SK-N-SH (cell line): ENCODE results near the gene ESF1. TPM values are rescaled to one million over a fixed set of nuclear protein-coding genes. Genes with fewer than 3 reads are reported as not detected.

Experiments used
- CTCF ChIA-PET: fragments of 300-600, 350-600 bp; formaldehyde crosslinking; extraction: SDS; loops from one replicate; lab custom pipeline; 2021; lab: Yijun Ruan, JAX
- POLR2A ChIA-PET: fragments of 350-600 bp; sonication (Branson Sonifier 250); formaldehyde crosslinking; extraction: SDS; loops from one replicate; lab custom pipeline; 2020; ENCODE audit warnings: antibody characterized with exemption, inconsistent platforms; lab: Yijun Ruan, JAX
- DNase-seq: peaks from one replicate; pipeline ENCODE4 v3.0.0; 2012
- H2AFZ ChIP-seq: fragments of 200-600 bp; sonication (generic); 2 replicates; pipeline ENCODE4 v1.8.1; 2016; ENCODE audit warnings: antibody characterized with exemption, mild to moderate bottlenecking, low read depth
- H3F3A ChIP-seq: fragments of 200-600 bp; sonication (generic); replicated peaks from 2 replicates; pipeline ENCODE3; 2016; ENCODE audit warnings: antibody characterized with exemption, mild to moderate bottlenecking; ENCODE audit not compliant: insufficient read depth
- H3K27ac ChIP-seq, 2 experiments: fragments of 200-500 bp in 1 of 2; fragments of 200-600 bp in 1 of 2; sonication (Bioruptor generic) in 1 of 2; sonication (generic), shearing (Covaris generic) in 1 of 2; 2 replicates each; pipeline versions ENCODE4 v1.5.1 to v1.6.1; 2014 to 2016; ENCODE audit warnings: low read depth in 2 of 2, inconsistent platforms in 1 of 2, low read length in 1 of 2, mild to moderate bottlenecking in 1 of 2, mixed read lengths in 1 of 2
- H3K27me3 ChIP-seq: fragments of 200-600 bp; sonication (generic), shearing (Covaris generic); 2 replicates; pipeline ENCODE4 v1.6.1; 2016; ENCODE audit warnings: mixed run types; ENCODE audit not compliant: insufficient read depth
- H3K36me3 ChIP-seq, 2 experiments: fragments of 200-500 bp in 1 of 2; fragments of 200-600 bp in 1 of 2; sonication (Bioruptor generic) in 1 of 2; sonication (generic) in 1 of 2; replicated peaks in 1 of 2; 2 replicates each; pipeline versions ENCODE3 to v1.5.1; 2014 to 2016; ENCODE audit warnings: low read length in 1 of 2, mild to moderate bottlenecking in 1 of 2; ENCODE audit not compliant: insufficient read depth in 2 of 2, control insufficient read depth in 1 of 2
- H3K4me1 ChIP-seq, 2 experiments: fragments of 200-500 bp in 1 of 2; fragments of 200-600 bp in 1 of 2; sonication (Bioruptor generic) in 1 of 2; sonication (generic), shearing (Covaris generic) in 1 of 2; 2 replicates each; pipeline versions ENCODE4 v1.5.1 to v1.6.1; 2014 to 2016; ENCODE audit warnings: low read depth in 1 of 2, low read length in 1 of 2, mixed run types in 1 of 2; ENCODE audit not compliant: insufficient read depth in 2 of 2, control insufficient read depth in 1 of 2
- H3K4me2 ChIP-seq: fragments of 200-600 bp; sonication (generic), shearing (Covaris generic); 2 replicates; pipeline ENCODE4 v1.6.1; 2017; ENCODE audit warnings: mixed run types
- H3K4me3 ChIP-seq, 2 experiments: fragments of 200-500 bp in 1 of 2; fragments of 200-600 bp in 1 of 2; sonication (Bioruptor generic) in 1 of 2; sonication (generic), shearing (Covaris generic) in 1 of 2; 2 replicates each; pipeline versions ENCODE4 v1.5.1 to v1.8.1; 2014 to 2016; ENCODE audit warnings: low read depth in 2 of 2, inconsistent platforms in 1 of 2, low read length in 1 of 2, mild to moderate bottlenecking in 1 of 2, mixed read lengths in 1 of 2, moderate library complexity in 1 of 2
- H3K79me2 ChIP-seq: fragments of 200-600 bp; sonication (generic); 2 replicates; pipeline ENCODE4 v1.8.1; 2017; ENCODE audit warnings: mild to moderate bottlenecking; ENCODE audit not compliant: insufficient read depth
- H3K9ac ChIP-seq: fragments of 200-600 bp; sonication (generic); 2 replicates; pipeline ENCODE4 v1.6.1; 2017; ENCODE audit warnings: mixed run types
- H3K9me2 ChIP-seq: fragments of 200-600 bp; sonication (generic); 2 replicates; pipeline ENCODE4 v1.6.1; 2017; ENCODE audit warnings: mixed run types
- H3K9me3 ChIP-seq: fragments of 200-600 bp; sonication (generic); 2 replicates; pipeline ENCODE4 v1.6.1; 2017; ENCODE audit warnings: mixed run types, mild to moderate bottlenecking, moderate library complexity
- H4K20me1 ChIP-seq: fragments of 200-600 bp; sonication (generic); 2 replicates; pipeline ENCODE4 v1.6.1; 2017; ENCODE audit warnings: mild to moderate bottlenecking, mixed run types; ENCODE audit not compliant: insufficient read depth
- CHD2 ChIP-seq: fragments of 150-350 bp; IDR thresholded peaks from 2 replicates; pipeline ENCODE4 v1.6.1; 2018; ENCODE audit warnings: low read length; ENCODE audit not compliant: partially characterized antibody
- CTCF ChIP-seq: fragments of 200-600 bp; sonication (generic); IDR thresholded peaks from 2 replicates; pipeline ENCODE4 v1.6.1; 2017; ENCODE audit warnings: antibody characterized with exemption, mild to moderate bottlenecking, moderate library complexity
- ELF1 ChIP-seq: IDR thresholded peaks from 2 replicates; pipeline ENCODE4 v1.4.0; 2012
- EP300 ChIP-seq, 2 experiments: IDR thresholded peaks; 2 replicates each; pipeline versions ENCODE4 v1.4.0 to v1.6.1; 2012; ENCODE audit warnings: borderline replicate concordance in 1 of 2, low read depth in 1 of 2, low read length in 1 of 2
- FOSL2 ChIP-seq: IDR thresholded peaks from 2 replicates; pipeline ENCODE4 v1.4.0; 2012; ENCODE audit warnings: low read depth, mild to moderate bottlenecking, moderate library complexity, borderline replicate concordance
- GABPA ChIP-seq: IDR thresholded peaks from 2 replicates; pipeline ENCODE4 v1.4.0; 2012; ENCODE audit warnings: low read depth, mild to moderate bottlenecking
- IRF3 ChIP-seq: fragments of 150-350 bp; IDR thresholded peaks from 2 replicates; pipeline ENCODE4 v1.6.1; 2016; ENCODE audit warnings: mild to moderate bottlenecking, low read depth, low read length
- JUND ChIP-seq: IDR thresholded peaks from 2 replicates; pipeline ENCODE4 v1.4.0; 2012
- MAX ChIP-seq: IDR thresholded peaks from 2 replicates; pipeline ENCODE4 v1.4.0; 2012; ENCODE audit warnings: low read depth
- MXI1 ChIP-seq: IDR thresholded peaks from 2 replicates; pipeline ENCODE4 v1.6.1; 2012; ENCODE audit warnings: mild to moderate bottlenecking, low read depth, low read length, improper control_type of control experiment
- NRF1 ChIP-seq: IDR thresholded peaks from 2 replicates; pipeline ENCODE4 v1.6.1; 2012; ENCODE audit warnings: low read depth, mild to moderate bottlenecking, low read length
- PBX3 ChIP-seq: IDR thresholded peaks from 2 replicates; pipeline ENCODE4; 2012
- POLR2AphosphoS5 ChIP-seq: IDR thresholded peaks from 2 replicates; pipeline ENCODE4 v1.6.1; 2012; ENCODE audit warnings: low read depth, low read length
- RAD21 ChIP-seq: IDR thresholded peaks from 2 replicates; pipeline ENCODE4 v1.6.1; 2012; ENCODE audit warnings: mild to moderate bottlenecking, low read length
- RXRA ChIP-seq: IDR thresholded peaks from 2 replicates; pipeline ENCODE4 v1.4.0; 2012; ENCODE audit warnings: low read depth, mild to moderate bottlenecking, borderline replicate concordance
- SIN3A ChIP-seq: IDR thresholded peaks from 2 replicates; pipeline ENCODE4 v1.6.1; 2012; ENCODE audit warnings: low read depth, mild to moderate bottlenecking, low read length, moderate library complexity, borderline replicate concordance
- TAF1 ChIP-seq: IDR thresholded peaks from 2 replicates; pipeline ENCODE4 v1.6.1; 2012; ENCODE audit warnings: low read depth, mild to moderate bottlenecking, low read length, moderate library complexity, borderline replicate concordance
- TCF12 ChIP-seq: IDR thresholded peaks from 2 replicates; pipeline ENCODE4 v1.4.0; 2012
- TEAD4 ChIP-seq: IDR thresholded peaks from 2 replicates; pipeline ENCODE4 v1.4.0; 2012; ENCODE audit warnings: mild to moderate bottlenecking, borderline replicate concordance; ENCODE audit not compliant: insufficient read depth
- USF2 ChIP-seq: fragments of 150-350 bp; IDR thresholded peaks from 2 replicates; pipeline ENCODE4 v1.6.1; 2017; ENCODE audit warnings: antibody characterized with exemption, low read length, low read depth, borderline replicate concordance
- YY1 ChIP-seq: IDR thresholded peaks from 2 replicates; pipeline ENCODE4 v1.4.0; 2012; ENCODE audit warnings: low read depth, mild to moderate bottlenecking
- ZBTB33 ChIP-seq: IDR thresholded peaks from 2 replicates; pipeline ENCODE4 v1.4.0; 2012; ENCODE audit warnings: low read depth, borderline replicate concordance
- WGBS: methylation state at CpG from one replicate; pipeline ENCODE4 v1.1.6; 2017; ENCODE audit warnings: low lambda C conversion rate; 5-methylcytosine and 5-hydroxymethylcytosine counted together
- polyA plus RNA-seq, 3 experiments: library from polyadenylated mRNA; depleted of rRNA; stranded (reverse); fragments of >200 nt; gene quantifications; 2 replicates each; pipeline ENCODE4 v1.2.3, GENCODE V29; 2012

ESF1 gene
- polyA plus RNA-seq, 1 of the 3 experiments (the other 2 are of a cell fraction) = 1.4 TPM

GRCh38 chr20:13670160-13670559 lies 114.6 kb downstream of the ESF1 start (continued):
- no peak for TF ChIP-seq RXRA
- TF ChIP-seq FOSL2 = no peak
- TF ChIP-seq JUND = no peak
- no peak for TF ChIP-seq POLR2AphosphoS5
- no peak for TF ChIP-seq GABPA
- TF ChIP-seq TCF12 = no peak
- no peak for TF ChIP-seq TAF1
- TF ChIP-seq SIN3A = no peak
- TF ChIP-seq RAD21 = no peak

- Histone ChIP-seq H3K4me2 (no peak overlapping the region), H3K4me1 (no peaks in the 10 kb centered on the region), H3K4me3 (no peak overlapping the region), H4K20me1 (no peaks in the 10 kb centered on the region), H2AFZ (no peak overlapping the region), H3K36me3 (no peaks in the 10 kb centered on the region), H3K79me2 (no peaks in the 10 kb centered on the region), H3K9ac (no peak overlapping the region), H3F3A (no peaks in the 10 kb centered on the region), H3K9me2 (no peaks in the 10 kb centered on the region), H3K27me3 (no peaks in the 10 kb centered on the region; the same call in 1 of the 2 replicates), H3K27ac (no peak overlapping the region), H3K9me3 (no peaks in the 10 kb centered on the region)
- CTCF ChIA-PET = no interaction called here
- WGBS = 70% methylated on average over 7 of the region's 7 CpGs
- DNase-seq = no peak
- POLR2A ChIA-PET = no interaction called here
- TF ChIP-seq USF2 (no peak), PBX3 (no peak), MAX (no peak), YY1 (no peak), ZBTB33 (no peak), GABPA (no peak), IRF3 (no peak), NRF1 (no peak), ELF1 (no peak), TAF1 (no peak), TCF12 (no peak), POLR2AphosphoS5 (no peak), MXI1 (no peak), CHD2 (no peak), CTCF (no peak), EP300 (IDR thresholded peaks at IDR 0.05; ENCODE audit: borderline replicate concordance in 1 of 2, low read depth in 1 of 2, low read length in 1 of 2) (no peak), TEAD4 (no peak)
Measured at GRCh38 chr20:13665709-13666395, 118.9 kb downstream of the ESF1 start.
